Uterus (tissue), 2 donors: ENCODE results near the gene MAN2A2.

ENCODE experiments used
- POLR2A ChIP-seq, 2 donors: fragments of 450-650 bp; IDR thresholded peaks; one replicate each; pipeline ENCODE4 v1.6.1; 2016; ENCODE audit warnings: antibody characterized with exemption in 2 of 2, mild to moderate bottlenecking in 1 of 2, moderate library complexity in 1 of 2
- TF ChIP-seq, protein P1 (sequence below), 4 experiments: fragments of 200-600 bp in 2 of 4; fragments of 450-650 bp in 2 of 4; sonication (generic) in 2 of 4; IDR thresholded peaks; one replicate each; pipeline ENCODE4 v1.5.1; 2016 to 2019; ENCODE audit warnings: antibody characterized with exemption in 4 of 4, mild to moderate bottlenecking in 2 of 4, moderate library complexity in 1 of 4

DNA sequence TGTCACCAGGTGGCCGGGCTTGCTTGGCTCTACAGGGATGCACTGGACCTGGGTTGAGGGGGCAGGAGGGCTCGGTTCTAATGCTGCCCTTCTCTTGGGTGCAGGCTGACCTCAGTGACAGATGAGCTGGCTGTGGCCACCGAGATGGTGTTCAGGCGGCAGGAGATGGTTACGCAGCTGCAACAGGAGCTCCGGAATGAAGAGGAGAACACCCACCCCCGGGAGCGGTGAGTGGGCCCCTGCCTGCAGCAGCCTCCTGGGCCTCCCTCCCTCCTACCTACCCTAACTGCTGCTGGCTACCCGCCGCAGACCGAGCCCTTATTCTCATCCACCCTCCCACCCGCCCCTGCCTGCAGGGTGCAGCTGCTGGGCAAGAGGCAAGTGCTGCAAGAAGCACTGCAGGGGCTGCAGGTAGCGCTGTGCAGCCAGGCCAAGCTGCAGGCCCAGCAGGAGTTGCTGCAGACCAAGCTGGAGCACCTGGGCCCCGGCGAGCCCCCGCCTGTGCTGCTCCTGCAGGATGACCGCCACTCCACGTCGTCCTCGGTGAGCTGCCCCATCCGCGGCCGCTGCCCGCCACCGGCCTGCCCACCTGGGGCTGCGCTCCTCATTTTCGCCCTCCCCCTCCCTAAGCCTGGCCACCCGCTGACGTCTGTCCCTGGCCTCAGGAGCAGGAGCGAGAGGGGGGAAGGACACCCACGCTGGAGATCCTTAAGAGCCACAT, 13.2 kb upstream of the MAN2A2 start:
- TF ChIP-seq, protein P1, sequence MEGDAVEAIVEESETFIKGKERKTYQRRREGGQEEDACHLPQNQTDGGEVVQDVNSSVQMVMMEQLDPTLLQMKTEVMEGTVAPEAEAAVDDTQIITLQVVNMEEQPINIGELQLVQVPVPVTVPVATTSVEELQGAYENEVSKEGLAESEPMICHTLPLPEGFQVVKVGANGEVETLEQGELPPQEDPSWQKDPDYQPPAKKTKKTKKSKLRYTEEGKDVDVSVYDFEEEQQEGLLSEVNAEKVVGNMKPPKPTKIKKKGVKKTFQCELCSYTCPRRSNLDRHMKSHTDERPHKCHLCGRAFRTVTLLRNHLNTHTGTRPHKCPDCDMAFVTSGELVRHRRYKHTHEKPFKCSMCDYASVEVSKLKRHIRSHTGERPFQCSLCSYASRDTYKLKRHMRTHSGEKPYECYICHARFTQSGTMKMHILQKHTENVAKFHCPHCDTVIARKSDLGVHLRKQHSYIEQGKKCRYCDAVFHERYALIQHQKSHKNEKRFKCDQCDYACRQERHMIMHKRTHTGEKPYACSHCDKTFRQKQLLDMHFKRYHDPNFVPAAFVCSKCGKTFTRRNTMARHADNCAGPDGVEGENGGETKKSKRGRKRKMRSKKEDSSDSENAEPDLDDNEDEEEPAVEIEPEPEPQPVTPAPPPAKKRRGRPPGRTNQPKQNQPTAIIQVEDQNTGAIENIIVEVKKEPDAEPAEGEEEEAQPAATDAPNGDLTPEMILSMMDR (IDR thresholded peaks at IDR 0.05) = no peak
- TF ChIP-seq POLR2A (IDR thresholded peaks at IDR 0.05) = no peak
